Left lobe of liver (tissue), 2 donors: ENCODE data around the gene MRPS9. TPM values are rescaled to one million over a fixed set of nuclear protein-coding genes. Genes with fewer than 3 reads are reported as not detected.

Experiments
- ATAC-seq: fragments of 200-7000 bp; cut with Tn5 transposase; one replicate; pipeline ENCODE4 v1.9.1; 2020; ENCODE audit warnings: mild to moderate bottlenecking, moderate library complexity
- DNase-seq: peaks from one replicate; pipeline ENCODE4 v3.0.0-alpha.2; 2020; ENCODE audit warnings: low spot score
- total RNA-seq: library from RNA; stranded (reverse); gene quantifications from one replicate; pipeline ENCODE4 v1.2.1, GENCODE V29; 2021
- donor health status: DM: no; HTN: no; CAD: no; lungs with moderate emphysema.
- donor health status: DM: no; HTN: yes; CAD: no.

The MRPS9 gene
- total RNA-seq, 1 donor from 2014 or later, result 13.5 TPM

- ATAC-seq (peak; percentile 78), DNase-seq (no peak)
Observed at GRCh38 chr2:105116348-105116747, 78.5 kb downstream of the MRPS9 start.

GRCh38 chr2:105117565-105117964 lies 79.7 kb downstream of the MRPS9 start:
- DNase-seq, result no peak
- ATAC-seq, result no peak

- no peak for DNase-seq
- ATAC-seq, result no peak
Observed at GRCh38 chr2:105118960-105119359, 81.1 kb downstream of the MRPS9 start.

- no peak for DNase-seq
- ATAC-seq, result no peak
Observed at GRCh38 chr2:105121434-105121833, 83.6 kb downstream of the MRPS9 start.

GRCh38 chr2:105125428-105125827 lies 87.6 kb downstream of the MRPS9 start:
- ATAC-seq, result no peak
- DNase-seq, result no peak

- ATAC-seq, result no peak
- no peak for DNase-seq
Observed at GRCh38 chr2:105125920-105126319, 88.1 kb downstream of the MRPS9 start.

- DNase-seq (no peak), ATAC-seq (no peak)
Observed at GRCh38 chr2:105126336-105126735, 88.5 kb downstream of the MRPS9 start.

- DNase-seq, result no peak
- no peak for ATAC-seq
Observed at GRCh38 chr2:105127289-105127915, 89.5 kb downstream of the MRPS9 start.

GRCh38 chr2:105129722-105130232 lies 91.9 kb downstream of the MRPS9 start:
- ATAC-seq (no peak), DNase-seq (no peak)

- ATAC-seq (no peak), DNase-seq (no peak)
Observed at GRCh38 chr2:105130546-105130945, 92.7 kb downstream of the MRPS9 start.

- ATAC-seq (no peak), DNase-seq (no peak)
Observed at GRCh38 chr2:105134081-105134480, 96.2 kb downstream of the MRPS9 start.

- DNase-seq, result no peak
- ATAC-seq, result no peak
Observed at GRCh38 chr2:105135436-105135835, 97.6 kb downstream of the MRPS9 start.

- ATAC-seq, result no peak
- DNase-seq, result no peak
Observed at GRCh38 chr2:105136394-105136793, 98.5 kb downstream of the MRPS9 start.

- ATAC-seq (no peak), DNase-seq (no peak)
Observed at GRCh38 chr2:105138643-105139042, 100.8 kb downstream of the MRPS9 start.

- no peak for DNase-seq
- no peak for ATAC-seq
Observed at GRCh38 chr2:105139556-105140239, 101.8 kb downstream of the MRPS9 start.

GRCh38 chr2:105140240-105140568 lies 102.3 kb downstream of the MRPS9 start:
- ATAC-seq, result no peak
- DNase-seq, result no peak

- DNase-seq, result no peak
- no peak for ATAC-seq
Observed at GRCh38 chr2:105141099-105141614, 103.3 kb downstream of the MRPS9 start.

- ATAC-seq (no peak), DNase-seq (no peak)
Observed at GRCh38 chr2:105142239-105142638, 104.4 kb downstream of the MRPS9 start.

- no peak for ATAC-seq
- no peak for DNase-seq
Observed at GRCh38 chr2:105143094-105143466, 105.2 kb downstream of the MRPS9 start.

GRCh38 chr2:105143467-105144151 lies 105.7 kb downstream of the MRPS9 start:
- no peak for DNase-seq
- peak; percentile 50 for ATAC-seq

- ATAC-seq (no peak), DNase-seq (no peak)
Observed at GRCh38 chr2:105144152-105144940, 106.5 kb downstream of the MRPS9 start.
